Caco-2 (cell line): ENCODE data around the gene KCTD18. TPM values are rescaled to one million over a fixed set of nuclear protein-coding genes. Genes with fewer than 3 reads are reported as not detected.

Experiments used
- BruUV-seq: library from RNA; stranded (reverse); fragments of 400-500 nt; replicated peaks from 2 replicates; lab custom pipeline; 2021; lab: Mats Ljungman, UMichigan
- CTCF ChIA-PET: fragments of 300-600 bp; sonication (Branson Sonifier 250); formaldehyde crosslinking; loops from one replicate; lab custom pipeline; 2022; ENCODE audit warnings: antibody characterized with exemption; lab: Charles Lee
- POLR2A ChIA-PET: fragments of 300-600 bp; sonication (Branson Sonifier 250); formaldehyde crosslinking; loops from one replicate; lab custom pipeline; 2022; ENCODE audit warnings: antibody characterized with exemption; lab: Charles Lee
- DNase-seq, 2 experiments: peaks; one replicate each; pipeline versions ENCODE4 v3.0.0 to v3.0.0-alpha.2; 2020 to 2022
- H3K27me3 ChIP-seq: replicated peaks from 2 replicates; pipeline ENCODE4 v1.6.0; 2011; ENCODE audit warnings: low read length; ENCODE audit not compliant: control insufficient read depth, insufficient read depth
- H3K36me3 ChIP-seq: 2 replicates; pipeline ENCODE4 v1.5.1; 2011; ENCODE audit warnings: low read length; ENCODE audit not compliant: control insufficient read depth, insufficient read depth
- H3K4me1 ChIP-seq: fragments of 250-450 bp; sonication (Bioruptor Pico); 2 replicates; pipeline ENCODE4 v1.5.1; 2020; ENCODE audit warnings: mild to moderate bottlenecking
- H3K4me3 ChIP-seq: 2 replicates; pipeline ENCODE4 v1.5.1; 2011; ENCODE audit warnings: low read depth, mild to moderate bottlenecking, control low read depth, low read length
- H3K9me3 ChIP-seq: fragments of 250-450 bp; sonication (Bioruptor Pico); 2 replicates; pipeline ENCODE4 v1.5.1; 2020; ENCODE audit warnings: mild to moderate bottlenecking, moderate library complexity
- H3K27ac Mint-ChIP-seq: one replicate; pipeline ENCODE4 v1.8.0; 2022; ENCODE audit warnings: mixed read lengths; ENCODE audit not compliant: unreplicated experiment
- H3K27me3 Mint-ChIP-seq: one replicate; pipeline ENCODE4 v1.8.0; 2022; ENCODE audit warnings: mixed read lengths; ENCODE audit not compliant: insufficient read depth, unreplicated experiment
- H3K36me3 Mint-ChIP-seq: one replicate; pipeline ENCODE4 v1.8.0; 2022; ENCODE audit warnings: mild to moderate bottlenecking, mixed read lengths; ENCODE audit not compliant: insufficient read depth, unreplicated experiment
- H3K4me1 Mint-ChIP-seq: one replicate; pipeline ENCODE4 v1.8.0; 2022; ENCODE audit warnings: low read depth, mixed read lengths; ENCODE audit not compliant: unreplicated experiment
- H3K4me3 Mint-ChIP-seq: one replicate; pipeline ENCODE4 v1.8.0; 2022; ENCODE audit warnings: mild to moderate bottlenecking, moderate library complexity, mixed read lengths; ENCODE audit not compliant: unreplicated experiment
- H3K9me3 Mint-ChIP-seq: one replicate; pipeline ENCODE4 v1.8.0; 2022; ENCODE audit warnings: mixed read lengths; ENCODE audit not compliant: unreplicated experiment
- intact Hi-C: fragments of 100-400 bp; cut with micrococcal nuclease; formaldehyde crosslinking; loops from one replicate; pipeline ENCODE4 v1.10.0; 2022; ENCODE audit not compliant: unreplicated experiment
- total RNA-seq: library from RNA; stranded (reverse); gene quantifications from 2 replicates; pipeline ENCODE4 v1.2.3, GENCODE V29; 2022
- TF ChIP-seq, protein P1 (sequence below), 2 experiments: fragments of 200-600 bp in 1 of 2; IDR thresholded peaks; 1 replicate in 1 of 2; 2 replicates in 1 of 2; pipeline versions ENCODE4 v1.5.1 to v1.8.0; 2011 to 2022; ENCODE audit warnings: antibody characterized with exemption in 1 of 2, control low read depth in 1 of 2, inconsistent platforms in 1 of 2, low read depth in 1 of 2, low read length in 1 of 2, mild to moderate bottlenecking in 1 of 2, moderate library complexity in 1 of 2; ENCODE audit not compliant: insufficient read depth in 1 of 2, severe bottlenecking in 1 of 2, unreplicated experiment in 1 of 2

Gene KCTD18
- total RNA-seq, 1 experiment from 2014 or later: 8.6 TPM

DNA sequence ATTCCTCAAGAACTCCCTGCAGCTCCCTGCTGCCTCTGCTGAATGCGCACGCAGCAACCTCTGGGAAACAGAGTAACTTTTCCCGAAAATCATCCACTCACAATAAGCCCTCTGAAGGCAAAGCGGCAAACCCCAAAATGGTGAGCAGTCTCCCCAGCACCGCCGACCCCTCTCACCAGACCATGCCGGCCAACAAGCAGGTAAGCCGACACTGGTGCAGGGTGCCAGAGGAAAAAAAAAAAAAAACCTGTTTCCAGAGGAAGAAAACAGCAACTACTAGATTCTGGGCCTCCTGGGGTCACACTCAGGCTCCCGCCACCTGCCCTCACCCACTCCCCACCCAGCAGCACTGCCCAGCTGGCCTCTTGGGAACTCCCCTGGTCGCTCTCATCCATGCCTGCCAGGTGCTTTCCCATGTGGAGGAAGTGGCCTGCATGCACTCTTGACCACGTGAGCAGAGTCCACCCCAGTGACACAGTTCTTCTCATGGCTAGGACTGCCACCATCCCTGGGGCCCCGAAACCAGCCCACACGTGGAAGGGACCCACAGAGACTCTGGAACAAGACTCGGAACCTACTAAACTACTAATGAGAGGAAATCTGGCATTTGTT is 36.9 kb downstream of the KCTD18 start:
- intact Hi-C loops: no loop called here
- Mint-ChIP-seq H3K4me1 (no peaks in the 10 kb centered on the region), H3K27ac (no peak overlapping the region), H3K36me3 (peaks cover 89% of the 10 kb centered on the region), H3K27me3 (no peaks in the 10 kb centered on the region), H3K9me3 (no peaks in the 10 kb centered on the region), H3K4me3 (no peak overlapping the region)
- TF ChIP-seq, protein P1, sequence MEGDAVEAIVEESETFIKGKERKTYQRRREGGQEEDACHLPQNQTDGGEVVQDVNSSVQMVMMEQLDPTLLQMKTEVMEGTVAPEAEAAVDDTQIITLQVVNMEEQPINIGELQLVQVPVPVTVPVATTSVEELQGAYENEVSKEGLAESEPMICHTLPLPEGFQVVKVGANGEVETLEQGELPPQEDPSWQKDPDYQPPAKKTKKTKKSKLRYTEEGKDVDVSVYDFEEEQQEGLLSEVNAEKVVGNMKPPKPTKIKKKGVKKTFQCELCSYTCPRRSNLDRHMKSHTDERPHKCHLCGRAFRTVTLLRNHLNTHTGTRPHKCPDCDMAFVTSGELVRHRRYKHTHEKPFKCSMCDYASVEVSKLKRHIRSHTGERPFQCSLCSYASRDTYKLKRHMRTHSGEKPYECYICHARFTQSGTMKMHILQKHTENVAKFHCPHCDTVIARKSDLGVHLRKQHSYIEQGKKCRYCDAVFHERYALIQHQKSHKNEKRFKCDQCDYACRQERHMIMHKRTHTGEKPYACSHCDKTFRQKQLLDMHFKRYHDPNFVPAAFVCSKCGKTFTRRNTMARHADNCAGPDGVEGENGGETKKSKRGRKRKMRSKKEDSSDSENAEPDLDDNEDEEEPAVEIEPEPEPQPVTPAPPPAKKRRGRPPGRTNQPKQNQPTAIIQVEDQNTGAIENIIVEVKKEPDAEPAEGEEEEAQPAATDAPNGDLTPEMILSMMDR (IDR thresholded peaks at IDR 0.05; ENCODE audit: insufficient read depth in 1 of 2, low read depth in 1 of 2, low read length in 1 of 2, severe bottlenecking in 1 of 2, unreplicated experiment in 1 of 2): no peak
- CTCF ChIA-PET: interaction anchor here (0.9 kb wide), 1 partner anchor 11 kb away, joined by 3 read pairs; no protein-coding TSS in a partner anchor
- DNase-seq: no peak
- Histone ChIP-seq H3K4me3 (no peak overlapping the region), H3K9me3 (no peaks in the 10 kb centered on the region), H3K4me1 (no peaks in the 10 kb centered on the region), H3K36me3 (peaks cover 4% of the 10 kb centered on the region), H3K27me3 (no peaks in the 10 kb centered on the region)
- BruUV-seq: no TSS peak
- POLR2A ChIA-PET: no interaction called here

DNA sequence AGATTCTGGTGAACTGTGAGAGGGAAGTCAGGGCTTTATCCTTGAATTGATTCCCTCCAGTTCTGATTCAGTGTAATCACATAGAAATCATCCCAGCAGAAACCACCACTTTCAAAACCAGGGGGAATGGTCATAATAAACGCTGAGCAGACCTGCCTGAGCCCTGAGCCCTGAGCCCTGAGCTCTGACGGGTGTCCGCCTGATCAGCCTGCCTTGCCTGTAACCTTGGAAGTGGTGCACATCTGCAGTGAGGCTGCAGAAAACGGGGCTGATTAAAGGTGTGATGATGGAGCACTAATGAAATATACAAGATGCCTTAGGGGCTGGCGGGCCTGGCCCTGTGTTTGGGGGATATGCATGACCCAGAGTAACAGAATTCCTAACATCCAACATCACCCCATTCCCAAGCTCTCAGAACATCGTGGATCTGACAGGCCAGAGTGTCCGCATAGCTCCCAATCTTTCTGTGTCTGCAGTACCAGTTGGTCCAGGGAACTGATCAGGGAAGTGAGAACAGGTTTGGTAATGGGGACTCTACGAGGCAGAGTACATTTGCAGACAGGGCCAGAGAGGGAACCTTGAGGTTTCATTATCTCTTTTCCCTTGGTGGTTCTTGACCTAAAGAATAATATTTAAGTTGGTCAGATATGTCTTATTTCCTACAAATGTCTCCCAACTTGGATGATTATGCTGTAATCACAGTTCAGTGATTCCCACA is 37.8 kb downstream of the KCTD18 start:
- Mint-ChIP-seq H3K27me3 (no peaks in the 10 kb centered on the region), H3K4me1 (no peaks in the 10 kb centered on the region), H3K4me3 (no peak overlapping the region), H3K9me3 (no peaks in the 10 kb centered on the region), H3K36me3 (peaks cover 89% of the 10 kb centered on the region), H3K27ac (no peak overlapping the region)
- intact Hi-C loops: loop anchor here (1.0 kb wide), 1 partner anchor 492 kb away; no protein-coding TSS in a partner anchor
- BruUV-seq: no TSS peak
- Histone ChIP-seq H3K27me3 (no peaks in the 10 kb centered on the region), H3K4me3 (no peak overlapping the region), H3K4me1 (no peaks in the 10 kb centered on the region), H3K36me3 (peaks cover 6% of the 10 kb centered on the region), H3K9me3 (no peaks in the 10 kb centered on the region)
- CTCF ChIA-PET: interaction anchor here (0.9 kb wide), 2 partner anchors 12 to 493 kb away, joined by 3 read pairs; no protein-coding TSS in a partner anchor
- POLR2A ChIA-PET: no interaction called here
- TF ChIP-seq, protein P1 (IDR thresholded peaks at IDR 0.05; ENCODE audit: insufficient read depth in 1 of 2, low read depth in 1 of 2, low read length in 1 of 2, severe bottlenecking in 1 of 2, unreplicated experiment in 1 of 2): no peak
- no peak for DNase-seq

DNA sequence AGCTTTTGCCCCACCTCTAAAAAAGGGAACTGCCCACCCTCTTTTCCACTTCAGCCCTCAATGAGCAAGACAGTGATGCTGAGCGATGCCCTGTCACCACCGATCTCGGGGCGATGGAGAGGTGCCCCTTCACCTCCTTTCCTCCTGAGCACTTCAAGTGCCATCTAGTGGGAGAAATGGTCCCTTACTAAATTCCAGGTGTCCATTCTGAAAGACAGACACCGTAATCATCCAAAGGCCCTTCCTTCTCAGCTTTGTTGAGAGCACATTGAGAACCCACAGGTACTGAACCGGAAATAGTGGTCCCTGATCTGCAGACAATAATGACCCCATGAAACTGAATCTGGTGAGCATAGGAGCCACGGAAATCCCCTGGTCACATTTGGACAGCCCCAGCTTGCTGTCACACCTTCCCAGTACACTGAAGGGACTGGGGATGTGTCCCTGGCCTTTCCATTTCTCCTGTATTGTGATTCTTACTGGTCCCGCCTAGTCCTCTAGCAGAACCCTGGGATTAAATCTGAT is 38.5 kb downstream of the KCTD18 start:
- Histone ChIP-seq H3K9me3 (no peaks in the 10 kb centered on the region), H3K27me3 (no peaks in the 10 kb centered on the region)

More for the DNA sequence above, 38.5 kb downstream of the KCTD18 start:
- Mint-ChIP-seq H3K9me3 (no peaks in the 10 kb centered on the region), H3K4me1 (no peaks in the 10 kb centered on the region), H3K36me3 (peaks cover 88% of the 10 kb centered on the region), H3K4me3 (no peak overlapping the region), H3K27ac (no peak overlapping the region), H3K27me3 (no peaks in the 10 kb centered on the region)
- Histone ChIP-seq H3K4me1 (no peaks in the 10 kb centered on the region), H3K4me3 (no peak overlapping the region), H3K36me3 (peaks cover 6% of the 10 kb centered on the region)
- no TSS peak for BruUV-seq
- ChIA-PET POLR2A (no interaction called here), CTCF (interaction anchor here (0.9 kb wide), 1 partner anchor 493 kb away, joined by 3 read pairs; no protein-coding TSS in a partner anchor)
- DNase-seq: peak in 1 of 2 experiments; percentile 36
- intact Hi-C loops: loop anchor here (1.0 kb wide), 1 partner anchor 491 kb away; no protein-coding TSS in a partner anchor
- TF ChIP-seq, protein P1 (IDR thresholded peaks at IDR 0.05; ENCODE audit: insufficient read depth in 1 of 2, low read depth in 1 of 2, low read length in 1 of 2, severe bottlenecking in 1 of 2, unreplicated experiment in 1 of 2): peak in 1 of 2 experiments; percentile 49
